HCT116 (cell line): ENCODE results near the gene KPRP. TPM values are rescaled to one million over a fixed set of nuclear protein-coding genes. Genes with fewer than 3 reads are reported as not detected.

Source experiments
- ATAC-seq: fragments of 200-7000 bp; cut with Tn5 transposase; 2 replicates; pipeline ENCODE4 v1.9.1; 2020; ENCODE audit warnings: mild to moderate bottlenecking, moderate library complexity
- BruUV-seq: library from RNA; stranded (reverse); fragments of 400-500 nt; replicated peaks from 2 replicates; lab custom pipeline; 2021; lab: Mats Ljungman, UMichigan
- CTCF ChIA-PET: fragments of 300-600 bp; sonication (Branson Sonifier 250); formaldehyde crosslinking; loops from one replicate; lab custom pipeline; 2021; ENCODE audit warnings: antibody characterized with exemption; lab: Charles Lee
- POLR2A ChIA-PET: fragments of 300-600, 350-600 bp; sonication (Branson Sonifier 250); formaldehyde crosslinking; loops from one replicate; lab custom pipeline; 2021; ENCODE audit warnings: antibody characterized with exemption; lab: Charles Lee
- RAD21 ChIA-PET, 2 experiments: fragments of 300-600 bp; sonication (Branson Sonifier 250); formaldehyde crosslinking; loops; one replicate each; lab custom pipeline; 2023; ENCODE audit warnings: low total read pairs in 2 of 2; ENCODE audit not compliant: uncharacterized antibody in 2 of 2, unreplicated experiment in 2 of 2, low non-redundant PET in 1 of 2; lab: Charles Lee
- DNase-seq: peaks from one replicate; pipeline ENCODE4 v3.0.0-alpha.2; 2010; ENCODE audit warnings: low read depth, low spot score
- H2AFZ ChIP-seq: fragments of 200-600 bp; shearing (Covaris generic), sonication (generic); 2 replicates; pipeline ENCODE4 v1.6.1; 2017; ENCODE audit warnings: low read depth, mixed run types, mixed read lengths, antibody characterized with exemption, low read length; ENCODE audit not compliant: poor library complexity, severe bottlenecking
- H3K27ac ChIP-seq: 2 replicates; pipeline ENCODE4 v1.5.1; 2012; ENCODE audit warnings: low read depth, low read length
- H3K27me3 ChIP-seq: fragments of 200-600 bp; sonication (generic); 2 replicates; pipeline ENCODE4 v1.6.1; 2016; ENCODE audit warnings: mixed run types, low read length, mixed read lengths; ENCODE audit not compliant: insufficient read depth
- H3K36me3 ChIP-seq, 2 experiments: fragments of 200-500 bp in 1 of 2; fragments of 200-600 bp in 1 of 2; sonication (Bioruptor generic) in 1 of 2; sonication (generic) in 1 of 2; 2 replicates each; pipeline versions ENCODE4 v1.5.1 to v1.6.1; 2014 to 2016; ENCODE audit warnings: low read length in 2 of 2, inconsistent platforms in 1 of 2, mixed read lengths in 1 of 2, mixed run types in 1 of 2; ENCODE audit not compliant: insufficient read depth in 2 of 2, control insufficient read depth in 1 of 2
- H3K4me1 ChIP-seq, 2 experiments: fragments of 200-600 bp in 1 of 2; sonication (generic) in 1 of 2; 2 replicates each; pipeline versions ENCODE4 v1.5.1 to v1.6.1; 2012 to 2017; ENCODE audit warnings: low read length in 2 of 2, inconsistent platforms in 1 of 2, mild to moderate bottlenecking in 1 of 2, mixed read lengths in 1 of 2, mixed run types in 1 of 2, moderate library complexity in 1 of 2; ENCODE audit not compliant: insufficient read depth in 2 of 2, control insufficient read depth in 1 of 2
- H3K4me2 ChIP-seq: fragments of 200-600 bp; sonication (generic); 2 replicates; pipeline ENCODE4 v1.6.1; 2017; ENCODE audit warnings: mixed run types, low read length, mixed read lengths
- H3K4me3 ChIP-seq, 2 experiments: fragments of 200-600 bp in 1 of 2; sonication (generic) in 1 of 2; replicated peaks in 1 of 2; 2 replicates each; pipeline ENCODE4 v1.5.1; 2011 to 2016; ENCODE audit warnings: low read length in 2 of 2, control low read depth in 1 of 2, low read depth in 1 of 2, mild to moderate bottlenecking in 1 of 2, mixed read lengths in 1 of 2, mixed run types in 1 of 2
- H3K79me2 ChIP-seq: fragments of 200-600 bp; sonication (generic); 2 replicates; pipeline ENCODE4 v1.6.1; 2017; ENCODE audit warnings: mild to moderate bottlenecking, mixed run types, low read length, moderate library complexity, mixed read lengths; ENCODE audit not compliant: insufficient read depth
- H3K9ac ChIP-seq: fragments of 200-600 bp; sonication (generic); 2 replicates; pipeline ENCODE4 v1.6.1; 2016; ENCODE audit warnings: low read length, mixed read lengths
- H3K9me2 ChIP-seq: fragments of 200-600 bp; sonication (generic), shearing (Covaris generic); 2 replicates; pipeline ENCODE4 v1.6.1; 2017; ENCODE audit warnings: mixed run types, mild to moderate bottlenecking, moderate library complexity; ENCODE audit not compliant: insufficient read depth
- H3K9me3 ChIP-seq, 2 experiments: fragments of 200-500 bp in 1 of 2; fragments of 200-600 bp in 1 of 2; sonication (Bioruptor generic) in 1 of 2; sonication (generic) in 1 of 2; 2 replicates each; pipeline ENCODE4 v1.6.1; 2014 to 2017; ENCODE audit warnings: low read length in 2 of 2, mixed read lengths in 2 of 2, inconsistent platforms in 1 of 2, low read depth in 1 of 2, mild to moderate bottlenecking in 1 of 2, mixed run types in 1 of 2, moderate library complexity in 1 of 2; ENCODE audit not compliant: control insufficient read depth in 1 of 2, insufficient read depth in 1 of 2
- H4K20me1 ChIP-seq: fragments of 200-600 bp; sonication (generic), shearing (Covaris generic); 2 replicates; pipeline ENCODE4 v1.6.1; 2017; ENCODE audit warnings: mixed run types, mild to moderate bottlenecking, moderate library complexity; ENCODE audit not compliant: insufficient read depth
- CEBPB ChIP-seq: IDR thresholded peaks from 2 replicates; pipeline ENCODE4 v1.6.1; 2012; ENCODE audit warnings: low read depth
- CTCF ChIP-seq, 3 experiments: fragments of 200-600 bp in 1 of 3; sonication (generic) in 1 of 3; IDR thresholded peaks in 2 of 3; conservative IDR thresholded peaks in 1 of 3; 2 replicates each; pipeline ENCODE4 v1.5.1; 2012 to 2017; ENCODE audit warnings: low read depth in 2 of 3, low read length in 2 of 3, antibody characterized with exemption in 1 of 3, borderline replicate concordance in 1 of 3, control low read depth in 1 of 3, mild to moderate bottlenecking in 1 of 3, mixed read lengths in 1 of 3, mixed run types in 1 of 3, moderate library complexity in 1 of 3; ENCODE audit not compliant: insufficient read depth in 1 of 3
- ELF1 ChIP-seq: IDR thresholded peaks from 2 replicates; pipeline ENCODE4 v1.6.1; 2012; ENCODE audit warnings: low read depth, borderline replicate concordance
- EZH2 ChIP-seq: fragments of 200-600 bp; sonication (generic); IDR thresholded peaks from 2 replicates; pipeline ENCODE4 v1.6.1; 2017; ENCODE audit warnings: antibody characterized with exemption, mixed run types
- EZH2phosphoT487 ChIP-seq: fragments of 200-600 bp; IDR thresholded peaks from 2 replicates; pipeline ENCODE4 v1.6.1; 2018; ENCODE audit warnings: antibody characterized with exemption, borderline replicate concordance
- FOSL1 ChIP-seq: IDR thresholded peaks from 2 replicates; pipeline ENCODE4 v1.6.1; 2012; ENCODE audit warnings: low read depth
- POLR2AphosphoS5 ChIP-seq: IDR thresholded peaks from 2 replicates; pipeline ENCODE4 v1.6.1; 2011; ENCODE audit warnings: mild to moderate bottlenecking, low read depth, low read length, moderate library complexity
- RAD21 ChIP-seq: IDR thresholded peaks from 2 replicates; pipeline ENCODE4 v1.6.1; 2012; ENCODE audit warnings: low read depth, mild to moderate bottlenecking
- REST ChIP-seq: IDR thresholded peaks from 2 replicates; pipeline ENCODE4 v1.6.1; 2012; ENCODE audit warnings: low read depth
- TCF7L2 ChIP-seq: IDR thresholded peaks from 2 replicates; pipeline ENCODE4 v1.7.0; 2011; ENCODE audit warnings: borderline replicate concordance, inconsistent platforms; ENCODE audit not compliant: insufficient read depth, insufficient read length; ENCODE audit errors: extremely low read depth
- ZNF274 ChIP-seq: fragments of 200-500 bp; sonication (Bioruptor generic); IDR thresholded peaks from 2 replicates; pipeline ENCODE4 v1.6.1; 2014; ENCODE audit warnings: mild to moderate bottlenecking, low read depth, low read length, inconsistent platforms
- intact Hi-C: fragments of 100-400 bp; cut with micrococcal nuclease; formaldehyde crosslinking; loops from 2 replicates; pipeline ENCODE4 v1.10.0; 2022
- total RNA-seq: library from RNA; stranded (reverse); gene quantifications from one replicate; pipeline ENCODE4 v1.2.1, GENCODE V29; 2021; ENCODE audit not compliant: unreplicated experiment

Gene KPRP
- total RNA-seq, 1 experiment from 2014 or later, result not detected

- Histone ChIP-seq H3K4me3 (no peak within 1 kb of the TSS), H2AFZ (no peak within 1 kb of the TSS), H4K20me1 (no peaks in the 10 kb centered on the region), H3K79me2 (no peaks in the 10 kb centered on the region), H3K27ac (no peak within 1 kb of the TSS), H3K9me3 (no peaks in the 10 kb centered on the region), H3K9me2 (no peaks in the 10 kb centered on the region), H3K36me3 (no peaks in the 10 kb centered on the region), H3K4me2 (no peak within 1 kb of the TSS), H3K4me1 (no peaks in the 10 kb centered on the region), H3K9ac (no peak within 1 kb of the TSS), H3K27me3 (no peaks in the 10 kb centered on the region)
- RAD21 ChIA-PET, result no interaction called here
- DNase-seq, result peak; percentile 15
- intact Hi-C loops, result no loop called here
- ATAC-seq, result peak; percentile 90
- POLR2A ChIA-PET, result no interaction called here
- CTCF ChIA-PET, result no interaction called here
- BruUV-seq, result no TSS peak
- no peak for TF ChIP-seq ZNF274
- peak in 2 of 3 experiments; percentile 42 to 47; a peak in 4 of 6 replicates for TF ChIP-seq CTCF (IDR thresholded peaks at IDR 0.05 in 2 of 3, conservative IDR thresholded peaks at IDR 0.05 in 1 of 3; ENCODE audit: borderline replicate concordance in 1 of 3, insufficient read depth in 1 of 3, low read depth in 2 of 3, low read length in 2 of 3)
Observed at GRCh38 chr1:152774875-152775274, 17.1 kb downstream of the KPRP start, which contains the start of gene LCE1F. LCE1F (plus strand) TSS chr1:152775140; CDS start chr1:152776372, 1,232 bp downstream.

GRCh38 chr1:152776361-152776760, 18.5 kb downstream of the KPRP start:
- Histone ChIP-seq H3K79me2 (no peaks in the 10 kb centered on the region), H3K4me2 (no peak overlapping the region), H3K9me3 (no peaks in the 10 kb centered on the region), H3K4me3 (no peak overlapping the region), H4K20me1 (no peaks in the 10 kb centered on the region), H3K9ac (no peak overlapping the region), H3K36me3 (no peaks in the 10 kb centered on the region), H3K4me1 (no peaks in the 10 kb centered on the region), H3K27me3 (no peaks in the 10 kb centered on the region), H3K9me2 (no peaks in the 10 kb centered on the region), H3K27ac (no peak overlapping the region), H2AFZ (no peak overlapping the region)
- ChIA-PET POLR2A (no interaction called here), CTCF (interaction anchor here (1.5 kb wide), 1 partner anchor 10 kb away, joined by 4 read pairs; the partner anchor contains the start of gene LCE1E), RAD21 (no interaction called here)
- intact Hi-C loops, result no loop called here
- no peak for ATAC-seq
- no TSS peak for BruUV-seq
- no peak for DNase-seq
- TF ChIP-seq FOSL1 (no peak), CTCF (IDR thresholded peaks at IDR 0.05 in 2 of 3, conservative IDR thresholded peaks at IDR 0.05 in 1 of 3; ENCODE audit: borderline replicate concordance in 1 of 3, insufficient read depth in 1 of 3, low read depth in 2 of 3, low read length in 2 of 3) (no peak), TCF7L2 (no peak), EZH2 (no peak), EZH2phosphoT487 (no peak), ELF1 (no peak), RAD21 (no peak), REST (no peak), CEBPB (no peak), POLR2AphosphoS5 (no peak)
